GM23338 (cell line): ENCODE data around the gene DACH1. TPM values are rescaled to one million over a fixed set of nuclear protein-coding genes. Genes with fewer than 3 reads are reported as not detected.

Source experiments
- ATAC-seq: fragments of 200-7000 bp; cut with Tn5 transposase; 3 replicates; pipeline ENCODE4 v1.9.1; 2020
- DNase-seq: peaks from one replicate; pipeline ENCODE4 v3.0.0-alpha.2; 2015; ENCODE audit warnings: low spot score
- H2AFZ ChIP-seq: fragments of 200-600 bp; sonication (generic); 2 replicates; pipeline ENCODE4 v1.8.0; 2016; ENCODE audit warnings: antibody characterized with exemption, mild to moderate bottlenecking, moderate library complexity
- H3F3A ChIP-seq: fragments of 200-600 bp; sonication (generic); replicated peaks from 2 replicates; pipeline ENCODE4 v1.8.0; 2017; ENCODE audit warnings: antibody characterized with exemption, mixed run types, low read depth
- H3K27ac ChIP-seq: fragments of 200-600 bp; sonication (generic); 2 replicates; pipeline ENCODE4 v1.6.1; 2016; ENCODE audit warnings: low read depth
- H3K27me3 ChIP-seq: fragments of 200-600 bp; sonication (generic); 2 replicates; pipeline ENCODE4 v1.8.0; 2016; ENCODE audit warnings: mild to moderate bottlenecking, mixed run types, moderate library complexity; ENCODE audit not compliant: insufficient read depth
- H3K36me3 ChIP-seq: fragments of 200-600 bp; sonication (generic); 2 replicates; pipeline ENCODE4 v1.8.0; 2016; ENCODE audit warnings: mild to moderate bottlenecking; ENCODE audit not compliant: insufficient read depth
- H3K4me1 ChIP-seq: fragments of 200-600 bp; sonication (generic); 2 replicates; pipeline ENCODE4 v1.8.0; 2016; ENCODE audit warnings: mild to moderate bottlenecking, moderate library complexity; ENCODE audit not compliant: insufficient read depth
- H3K4me2 ChIP-seq: fragments of 200-600 bp; sonication (generic); 2 replicates; pipeline ENCODE4 v1.7.1; 2017; ENCODE audit warnings: mixed run types
- H3K4me3 ChIP-seq: fragments of 200-600 bp; sonication (generic); 2 replicates; pipeline ENCODE4 v1.6.1; 2016; ENCODE audit warnings: mixed run types
- H3K79me2 ChIP-seq: fragments of 200-600 bp; sonication (generic); replicated peaks from 2 replicates; pipeline ENCODE4 v1.8.0; 2017; ENCODE audit warnings: mild to moderate bottlenecking; ENCODE audit not compliant: insufficient read depth
- H3K9me2 ChIP-seq: fragments of 200-600 bp; sonication (generic); 2 replicates; pipeline ENCODE4 v1.8.0; 2017; ENCODE audit not compliant: insufficient read depth
- H4K20me1 ChIP-seq: fragments of 200-600 bp; sonication (generic); replicated peaks from 2 replicates; pipeline ENCODE4 v1.8.0; 2017; ENCODE audit warnings: mild to moderate bottlenecking; ENCODE audit not compliant: insufficient read depth
- H3K27ac Mint-ChIP-seq: 2 replicates; pipeline ENCODE4 v1.8.0; 2020; ENCODE audit warnings: inconsistent platforms, mild to moderate bottlenecking, moderate library complexity, mixed read lengths
- H3K27me3 Mint-ChIP-seq: 3 replicates; pipeline ENCODE4 v1.8.0; 2022; ENCODE audit warnings: low read depth, mild to moderate bottlenecking, moderate library complexity, mixed read lengths, inconsistent platforms; ENCODE audit not compliant: insufficient read depth, poor library complexity
- H3K36me3 Mint-ChIP-seq: 3 replicates; pipeline ENCODE4 v1.8.0; 2021; ENCODE audit warnings: low read depth, mild to moderate bottlenecking, inconsistent platforms, moderate library complexity, mixed read lengths
- H3K4me1 Mint-ChIP-seq: 3 replicates; pipeline ENCODE4 v1.8.0; 2020; ENCODE audit warnings: mild to moderate bottlenecking, inconsistent platforms, mixed read lengths
- H3K4me3 Mint-ChIP-seq: 3 replicates; pipeline ENCODE4 v1.8.0; 2021; ENCODE audit warnings: moderate library complexity, mild to moderate bottlenecking, inconsistent platforms, mixed read lengths
- H3K9me3 Mint-ChIP-seq: 3 replicates; pipeline ENCODE4 v1.8.0; 2020; ENCODE audit warnings: moderate library complexity, mild to moderate bottlenecking, inconsistent platforms, mixed read lengths
- ETS1 ChIP-seq: IDR thresholded peaks from 2 replicates; pipeline ENCODE4 v1.6.1; 2016; ENCODE audit warnings: antibody characterized with exemption
- EZH2 ChIP-seq: fragments of 200-600 bp; sonication (generic); IDR thresholded peaks from one replicate; pipeline ENCODE4 v1.8.0; 2017; ENCODE audit warnings: antibody characterized with exemption, mild to moderate bottlenecking, low read depth; ENCODE audit not compliant: unreplicated experiment
- NANOG ChIP-seq: IDR thresholded peaks from 2 replicates; pipeline ENCODE4 v1.6.1; 2016; ENCODE audit warnings: antibody characterized with exemption, borderline replicate concordance
- POLR2AphosphoS5 ChIP-seq: IDR thresholded peaks from 2 replicates; pipeline ENCODE4 v1.6.1; 2016; ENCODE audit warnings: antibody characterized with exemption, low read depth
- ZNF462 ChIP-seq: fragments of 250-450 bp; sonication (Bioruptor Pico); IDR thresholded peaks from 2 replicates; pipeline ENCODE4 v1.5.0; 2020; ENCODE audit warnings: mild to moderate bottlenecking, moderate library complexity
- polyA plus RNA-seq: library from polyadenylated mRNA; unstranded; fragments of >200 nt; fragmentation: Nextera tagmentation; extraction: Ambion mirVana; gene quantifications from 2 replicates; pipeline ENCODE4 v1.2.1, GENCODE V29; 2016
- total RNA-seq: library from RNA; depleted of rRNA; stranded (reverse); fragments of >200 nt; shearing (Covaris generic); gene quantifications from 2 replicates; pipeline ENCODE4 v1.2.3, GENCODE V29; 2014
- TF ChIP-seq, protein P1 (sequence below), 2 experiments: fragments of 200-600 bp in 1 of 2; sonication (generic) in 1 of 2; conservative IDR thresholded peaks; 2 replicates each; pipeline versions ENCODE4 v1.5.1 to v1.6.1; 2016 to 2017; ENCODE audit warnings: antibody characterized with exemption in 2 of 2, low read depth in 2 of 2, mild to moderate bottlenecking in 2 of 2, moderate library complexity in 1 of 2

The DACH1 gene
- total and polyA plus RNA-seq, 2 experiments from 2014 or later, result 0.45 to 0.57 TPM

DNA sequence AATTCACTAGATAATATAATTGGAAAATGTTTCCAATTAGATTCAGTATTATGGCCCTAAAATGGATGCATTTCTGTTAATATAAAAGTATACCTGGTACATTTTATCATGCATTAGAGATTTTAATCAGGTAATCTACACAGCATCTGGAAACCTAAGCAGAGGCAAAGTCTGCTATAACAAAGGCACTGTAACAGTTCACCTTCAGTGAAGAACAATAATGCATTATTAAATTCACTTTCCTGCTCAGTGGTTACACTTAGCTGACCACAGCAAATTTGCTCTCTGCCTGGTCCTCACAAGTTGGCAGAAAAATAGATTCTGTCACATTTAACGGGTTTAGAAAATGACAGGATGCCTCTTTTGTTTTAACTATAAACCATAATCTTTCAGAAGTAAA, 326.9 kb downstream of the DACH1 start:
- no peak overlapping the region for H3K4me3 ChIP-seq
- Mint-ChIP-seq H3K27me3 (no peaks in the 10 kb centered on the region), H3K36me3 (no peaks in the 10 kb centered on the region), H3K27ac (no peak overlapping the region), H3K4me3 (no peak overlapping the region), H3K4me1 (no peaks in the 10 kb centered on the region; the same call in 2 of the 3 replicates), H3K9me3 (no peaks in the 10 kb centered on the region)
- H3K4me1 ChIP-seq, result no peaks in the 10 kb centered on the region
- H3K4me2 ChIP-seq, result no peak overlapping the region
- H3K36me3 ChIP-seq, result no peaks in the 10 kb centered on the region
- ATAC-seq (no peak), DNase-seq (no peak)
- H3K27me3 ChIP-seq, result no peaks in the 10 kb centered on the region
- H3F3A ChIP-seq, result no peaks in the 10 kb centered on the region
- no peaks in the 10 kb centered on the region for H4K20me1 ChIP-seq
- no peaks in the 10 kb centered on the region for H3K9me2 ChIP-seq
- H3K27ac ChIP-seq, result no peak overlapping the region
- no peak overlapping the region for H2AFZ ChIP-seq
- no peaks in the 10 kb centered on the region for H3K79me2 ChIP-seq
- TF ChIP-seq EZH2 (no peak), ETS1 (no peak), ZNF462 (no peak)

- Histone ChIP-seq H3K27me3 (no peaks in the 10 kb centered on the region), H3K79me2 (no peaks in the 10 kb centered on the region), H3K4me3 (no peak overlapping the region), H3K4me2 (no peak overlapping the region), H4K20me1 (no peaks in the 10 kb centered on the region), H3K36me3 (no peaks in the 10 kb centered on the region), H3K27ac (no peak overlapping the region), H3F3A (no peaks in the 10 kb centered on the region), H3K4me1 (no peaks in the 10 kb centered on the region), H2AFZ (no peak overlapping the region), H3K9me2 (no peaks in the 10 kb centered on the region)
- H3K27me3 Mint-ChIP-seq, result no peaks in the 10 kb centered on the region
- H3K4me3 Mint-ChIP-seq, result no peak overlapping the region
- ATAC-seq (no peak), DNase-seq (no peak)
- H3K9me3 Mint-ChIP-seq, result no peaks in the 10 kb centered on the region
- no peak overlapping the region for H3K27ac Mint-ChIP-seq
- no peaks in the 10 kb centered on the region for H3K36me3 Mint-ChIP-seq
- no peaks in the 10 kb centered on the region for H3K4me1 Mint-ChIP-seq
- TF ChIP-seq NANOG, result no peak
- TF ChIP-seq POLR2AphosphoS5, result no peak
- TF ChIP-seq, protein P1, sequence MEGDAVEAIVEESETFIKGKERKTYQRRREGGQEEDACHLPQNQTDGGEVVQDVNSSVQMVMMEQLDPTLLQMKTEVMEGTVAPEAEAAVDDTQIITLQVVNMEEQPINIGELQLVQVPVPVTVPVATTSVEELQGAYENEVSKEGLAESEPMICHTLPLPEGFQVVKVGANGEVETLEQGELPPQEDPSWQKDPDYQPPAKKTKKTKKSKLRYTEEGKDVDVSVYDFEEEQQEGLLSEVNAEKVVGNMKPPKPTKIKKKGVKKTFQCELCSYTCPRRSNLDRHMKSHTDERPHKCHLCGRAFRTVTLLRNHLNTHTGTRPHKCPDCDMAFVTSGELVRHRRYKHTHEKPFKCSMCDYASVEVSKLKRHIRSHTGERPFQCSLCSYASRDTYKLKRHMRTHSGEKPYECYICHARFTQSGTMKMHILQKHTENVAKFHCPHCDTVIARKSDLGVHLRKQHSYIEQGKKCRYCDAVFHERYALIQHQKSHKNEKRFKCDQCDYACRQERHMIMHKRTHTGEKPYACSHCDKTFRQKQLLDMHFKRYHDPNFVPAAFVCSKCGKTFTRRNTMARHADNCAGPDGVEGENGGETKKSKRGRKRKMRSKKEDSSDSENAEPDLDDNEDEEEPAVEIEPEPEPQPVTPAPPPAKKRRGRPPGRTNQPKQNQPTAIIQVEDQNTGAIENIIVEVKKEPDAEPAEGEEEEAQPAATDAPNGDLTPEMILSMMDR (conservative IDR thresholded peaks at IDR 0.05; ENCODE audit: low read depth in 2 of 2), result no peak
- no peak for TF ChIP-seq ETS1
Measured at GRCh38 chr13:71536201-71536600, 330.8 kb downstream of the DACH1 start.
